ENCODE data around the gene TIGD3. TPM values are rescaled to one million over a fixed set of nuclear protein-coding genes. Genes with fewer than 3 reads are reported as not detected.
A peak's percentile ranks its signal among the peaks of the same experiment; 100 is the strongest.

Gene TIGD3
- total and polyA plus RNA-seq, 9 of the 15 experiments (the other 6 are each of a cell fraction or from before 2014, with no cell fraction given): 0.06 to 1.3 (median 0.56) TPM

GRCh38 chr11:65329944-65330403 lies 24.6 kb upstream of the TIGD3 start (continued):
- TF ChIP-seq MTA2 (IDR thresholded peaks at IDR 0.05; ENCODE audit: low read depth) (no peak), ARHGAP35 (IDR thresholded peaks at IDR 0.05; ENCODE audit: partially characterized antibody) (no peak), FOXO4 (CRISPR knock-in tag; IDR thresholded peaks at IDR 0.05) (no peak), PTRF (tag; IDR thresholded peaks at IDR 0.05) (no peak), MGA (IDR thresholded peaks at IDR 0.05) (peak; percentile 68), HDAC2 (IDR thresholded peaks at IDR 0.05) (peak; percentile 46; the same call in 1 of the 2 replicates), FOXP4 (CRISPR knock-in tag; IDR thresholded peaks at IDR 0.05; ENCODE audit: borderline replicate concordance) (no peak), NFXL1 (CRISPR knock-in tag; IDR thresholded peaks at IDR 0.05) (no peak), LCOR (CRISPR knock-in tag; IDR thresholded peaks at IDR 0.05) (peak; percentile 41; the same call in 1 of the 2 replicates), PPARD (CRISPR knock-in tag; IDR thresholded peaks at IDR 0.05) (no peak), TRIM28 (IDR thresholded peaks at IDR 0.05) (0 out of 2 replicates have a peak, but pooled peaks have one; percentile 17), ZNF696 (CRISPR knock-in tag; conservative IDR thresholded peaks at IDR 0.05) (no peak)
